Neural progenitor cell (in vitro differentiated cells): Measurements from ENCODE around the gene LRRC45.

Experiments used
- CTCF ChIP-seq: fragments of 200-600 bp; sonication (generic); IDR thresholded peaks from 2 replicates; pipeline ENCODE4 v1.5.1; 2017; ENCODE audit warnings: antibody characterized with exemption, mild to moderate bottlenecking
- EZH2phosphoT487 ChIP-seq: fragments of 200-600 bp; sonication (generic); IDR thresholded peaks from 2 replicates; pipeline ENCODE4 v1.6.1; 2017; ENCODE audit warnings: antibody characterized with exemption

- TF ChIP-seq CTCF (no peak), EZH2phosphoT487 (no peak)
Measured at GRCh38 chr17:81977211-81977808, 45.8 kb upstream of the LRRC45 start, which contains the start of gene ASPSCR1.
